ENCODE results near the gene ATP8A2.

DNA sequence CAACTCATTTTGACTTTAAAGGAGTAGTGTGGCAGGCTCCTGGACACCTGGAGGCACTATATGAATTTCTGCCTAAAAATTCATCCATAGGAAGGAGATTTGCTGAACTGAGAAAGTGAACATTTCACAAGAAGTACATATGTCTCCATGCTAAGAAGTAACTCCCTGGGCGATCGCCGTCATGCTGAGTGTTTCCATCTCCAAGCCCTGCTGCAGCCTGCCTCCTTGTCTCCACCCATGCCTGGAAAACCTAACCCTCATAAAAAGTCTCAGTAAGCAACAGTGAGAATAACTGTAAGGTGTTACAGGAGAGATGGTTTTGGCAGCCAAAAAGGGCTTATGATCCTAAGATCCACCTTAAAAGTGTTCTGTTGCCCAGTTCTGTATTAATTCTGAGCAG is 428.7 kb downstream of the ATP8A2 start:
- TF ChIP-seq CTCF (IDR thresholded peaks at IDR 0.05; ENCODE audit: low read depth, low read length): no peak
- no peak for TF ChIP-seq POLR2A (IDR thresholded peaks at IDR 0.05; ENCODE audit: extremely low read depth, insufficient read length)
- TF ChIP-seq MAX (IDR thresholded peaks at IDR 0.05; ENCODE audit: low read depth, low read length): no peak

Measured in NB4 (cell line).